ENCODE measurements around the gene PDCD2L. TPM values are rescaled to one million over a fixed set of nuclear protein-coding genes. Genes with fewer than 3 reads are reported as not detected.

Gene PDCD2L
- total and polyA plus RNA-seq, 3 donors from 2014 or later: 29.0 to 35.1 (median 33.8) TPM

DNA sequence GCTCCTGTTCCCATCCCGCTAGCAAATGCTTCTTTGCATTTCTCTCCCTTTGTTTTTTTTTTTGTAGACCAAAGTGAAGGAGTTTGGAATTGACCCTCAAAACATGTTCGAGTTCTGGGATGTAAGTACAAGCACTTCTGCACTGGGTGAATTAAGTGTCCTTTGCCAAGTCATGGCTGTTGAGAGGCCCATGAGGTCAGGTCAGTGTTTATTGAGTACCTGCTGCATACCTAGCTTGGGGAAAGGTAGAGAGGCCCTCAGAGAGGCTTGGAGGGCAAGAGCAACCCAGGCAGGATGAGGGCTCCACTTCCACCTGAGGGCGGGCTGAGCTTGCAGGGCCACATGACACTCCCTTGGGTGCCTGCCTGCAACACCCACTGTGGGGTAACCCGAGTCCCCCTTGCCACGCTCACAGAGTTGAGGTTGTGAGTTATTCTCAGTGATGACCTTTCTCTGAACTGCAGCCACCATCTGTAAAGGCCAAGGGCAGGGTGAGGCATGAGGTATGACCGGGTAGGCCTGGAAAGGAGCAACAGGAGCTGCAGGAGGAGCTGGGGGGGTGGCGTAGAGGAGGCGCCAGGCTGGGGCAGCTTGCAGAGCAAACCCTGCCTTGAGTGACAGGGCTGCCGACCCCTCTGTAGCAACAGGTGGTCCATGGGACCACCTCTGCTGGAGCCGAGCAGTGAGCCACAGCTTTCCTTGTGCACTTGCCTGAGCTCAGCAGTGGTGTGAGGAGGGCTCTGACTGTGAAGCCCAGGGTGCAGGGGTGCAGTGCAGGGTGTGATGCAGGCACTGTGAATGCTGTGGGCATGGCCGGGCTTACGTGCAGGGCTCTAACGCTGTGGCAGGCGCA is 22.6 kb upstream of the PDCD2L start:
- H3K4me1 ChIP-seq: no peaks in the 10 kb centered on the region
- H3K4me3 ChIP-seq: no peak overlapping the region
- no peak for DNase-seq
- intact Hi-C loops (cut with DNase I; ENCODE audit: low total_unique reads): no loop called here
- no peaks in the 10 kb centered on the region for H3K27me3 ChIP-seq
- H3K36me3 ChIP-seq (ENCODE audit: low read depth, missing control alignments): no peaks in the 10 kb centered on the region
- WGBS, 2 donors: 80 to 95% methylated on average over 7 to 14 of the region's 14 CpGs
- H3K27ac ChIP-seq: no peak overlapping the region
- no peaks in the 10 kb centered on the region for H3K9me3 ChIP-seq
- TF ChIP-seq POLR2A (IDR thresholded peaks at IDR 0.05): no peak
- TF ChIP-seq CTCF (IDR thresholded peaks at IDR 0.05): no peak

GRCh38 chr19:34382471-34382870 is 21.7 kb upstream of the PDCD2L start:
- TF ChIP-seq POLR2A (IDR thresholded peaks at IDR 0.05): no peak
- no peak for TF ChIP-seq CTCF (IDR thresholded peaks at IDR 0.05)
- no peak overlapping the region for H3K4me3 ChIP-seq
- no peaks in the 10 kb centered on the region for H3K27me3 ChIP-seq
- no peaks in the 10 kb centered on the region for H3K4me1 ChIP-seq
- WGBS, 2 donors: 90 to 93% methylated on average over 3 to 4 of the region's 4 CpGs
- H3K36me3 ChIP-seq (ENCODE audit: low read depth, missing control alignments): no peaks in the 10 kb centered on the region
- H3K9me3 ChIP-seq: no peaks in the 10 kb centered on the region
- DNase-seq: no peak
- no peak overlapping the region for H3K27ac ChIP-seq
- intact Hi-C loops (cut with DNase I; ENCODE audit: low total_unique reads): no loop called here

DNA sequence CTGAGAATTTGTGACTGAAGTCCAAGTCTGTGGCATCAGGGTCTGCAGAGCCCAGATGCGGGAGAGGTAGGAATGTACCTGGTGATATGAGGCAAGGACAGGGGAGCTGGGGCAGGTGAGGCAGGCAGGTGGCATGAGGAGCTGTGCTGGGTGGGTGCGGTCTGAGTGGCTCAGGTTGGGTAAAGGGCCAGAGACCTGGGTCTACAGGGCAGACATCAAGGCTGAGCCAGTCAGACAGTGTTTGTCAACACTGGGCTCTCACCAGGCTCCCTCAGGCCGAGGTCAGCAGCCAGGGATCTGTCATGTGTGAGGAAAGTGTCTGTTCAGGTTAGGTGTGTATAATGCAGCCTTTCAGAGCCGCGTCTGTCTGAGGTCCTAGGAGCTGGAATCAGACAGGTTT is 20.6 kb upstream of the PDCD2L start:
- Histone ChIP-seq H3K27me3 (no peaks in the 10 kb centered on the region), H3K27ac (no peak overlapping the region), H3K9me3 (no peaks in the 10 kb centered on the region), H3K4me1 (no peaks in the 10 kb centered on the region), H3K4me3 (no peak overlapping the region), H3K36me3 (ENCODE audit: low read depth, missing control alignments) (no peaks in the 10 kb centered on the region)
- DNase-seq: no peak
- TF ChIP-seq POLR2A (IDR thresholded peaks at IDR 0.05): no peak
- TF ChIP-seq CTCF (IDR thresholded peaks at IDR 0.05): no peak
- 90 to 96% methylated on average over 2 to 5 of the region's 5 CpGs for WGBS, 2 donors
- intact Hi-C loops (cut with DNase I; ENCODE audit: low total_unique reads): no loop called here

DNA sequence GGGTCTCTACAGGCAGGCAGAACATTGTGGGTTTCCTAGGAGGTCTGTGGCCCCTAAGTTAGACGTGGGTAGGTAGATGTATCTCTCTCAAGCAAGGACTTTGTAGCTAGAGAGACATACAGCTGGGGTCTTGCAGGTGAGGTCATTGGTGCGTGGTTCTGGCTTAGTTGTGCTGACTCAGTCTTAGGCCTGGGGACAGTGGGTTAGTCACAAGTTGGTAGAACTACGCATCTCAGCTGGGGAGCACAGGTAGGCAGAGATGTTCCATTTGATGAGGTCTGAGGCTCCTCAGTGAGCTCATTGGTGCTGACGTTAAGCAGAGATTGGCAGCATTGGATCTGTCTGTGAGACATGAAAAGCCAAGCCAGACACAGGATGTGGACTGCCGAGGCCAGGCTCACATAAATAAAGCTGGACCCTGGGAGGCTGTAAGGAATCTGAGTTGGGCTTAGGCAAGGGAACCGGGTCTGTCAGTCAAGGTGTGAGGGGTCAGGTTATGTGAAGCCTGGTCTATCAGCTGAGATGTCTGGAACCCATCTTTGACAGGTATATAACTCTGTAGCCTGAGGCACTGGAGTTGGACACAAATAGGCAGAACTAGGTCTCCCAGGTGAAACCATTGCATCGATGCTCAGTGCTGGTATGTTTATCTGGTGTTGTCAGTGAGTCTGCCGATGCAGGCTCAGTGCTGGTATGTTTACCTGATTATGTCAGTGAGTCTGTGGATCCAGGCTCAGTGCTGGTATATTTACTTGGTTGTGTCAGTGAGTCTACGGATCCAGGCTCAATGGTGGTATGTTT is 17.4 kb upstream of the PDCD2L start:
- Histone ChIP-seq H3K36me3 (ENCODE audit: low read depth, missing control alignments) (no peaks in the 10 kb centered on the region), H3K4me3 (no peak overlapping the region), H3K27me3 (no peaks in the 10 kb centered on the region), H3K9me3 (no peaks in the 10 kb centered on the region), H3K27ac (no peak overlapping the region), H3K4me1 (no peaks in the 10 kb centered on the region)
- no peak for DNase-seq
- 88 to 93% methylated on average over 8 to 9 of the region's 9 CpGs for WGBS, 2 donors
- intact Hi-C loops (cut with DNase I; ENCODE audit: low total_unique reads): no loop called here
- no peak for TF ChIP-seq POLR2A (IDR thresholded peaks at IDR 0.05)
- no peak for TF ChIP-seq CTCF (IDR thresholded peaks at IDR 0.05)

Data from testis (tissue), 3 donors.